AG09309 (cell line): ENCODE data around the gene VEZF1.
A peak's percentile ranks its signal among the peaks of the same experiment; 100 is the strongest.

Source experiments
- DNase-seq: peaks from one replicate; pipeline ENCODE4 v3.0.0-alpha.2; 2010; ENCODE audit warnings: low read depth
- H3K4me3 ChIP-seq: 2 replicates; pipeline ENCODE4 v1.5.1; 2011; ENCODE audit warnings: mild to moderate bottlenecking, low read depth, low read length, moderate library complexity; ENCODE audit not compliant: control insufficient read depth
- CTCF ChIP-seq: IDR thresholded peaks from 2 replicates; pipeline ENCODE4 v1.5.1; 2011; ENCODE audit warnings: mild to moderate bottlenecking, low read depth, low read length, inconsistent platforms; ENCODE audit not compliant: insufficient read depth, control insufficient read depth; ENCODE audit errors: missing control alignments

Gene VEZF1

GRCh38 chr17:58005031-58005727 is 17.1 kb upstream of the VEZF1 start:
- DNase-seq, result no peak
- no peak for TF ChIP-seq CTCF
- peak overlapping the region; percentile 91 for H3K4me3 ChIP-seq

GRCh38 chr17:58004060-58004459 is 16.0 kb upstream of the VEZF1 start:
- TF ChIP-seq CTCF, result no peak
- no peak for DNase-seq
- H3K4me3 ChIP-seq, result no peak overlapping the region

- TF ChIP-seq CTCF, result no peak
- no peak overlapping the region for H3K4me3 ChIP-seq
- DNase-seq, result no peak
Measured at GRCh38 chr17:58002973-58003372, 14.9 kb upstream of the VEZF1 start.

- no peak for TF ChIP-seq CTCF
- no peak for DNase-seq
- H3K4me3 ChIP-seq, result no peak overlapping the region
Measured at GRCh38 chr17:58002154-58002948, 14.3 kb upstream of the VEZF1 start.

- H3K4me3 ChIP-seq, result no peak overlapping the region
- no peak for TF ChIP-seq CTCF
- no peak for DNase-seq
Measured at GRCh38 chr17:58001461-58002124, 13.5 kb upstream of the VEZF1 start.

GRCh38 chr17:57999496-58000017 is 11.5 kb upstream of the VEZF1 start:
- peak; percentile 72 for TF ChIP-seq CTCF
- no peak overlapping the region for H3K4me3 ChIP-seq
- DNase-seq, result peak; percentile 42
